Stimulated activated CD4-positive, alpha-beta T cell treated with anti-CD3 and anti-CD28 coated beads, Interleukin-2, amount 100 ng/mL, for 24 hours (primary cell): ENCODE data around the gene GNPTAB.
"Not testable (repeated sequence)": the region's sequence is repeated elsewhere in the genome, so short reads cannot be mapped to it uniquely, and the experiment has no call there.

Source experiments
- DNase-seq, 2 donors: peaks; one replicate each; pipeline ENCODE4 v3.0.0-alpha.2; 2020

The GNPTAB gene

GRCh38 chr12:101767537-101767936 is 63.2 kb downstream of the GNPTAB start:
- DNase-seq, result no peak

- DNase-seq, result no peak
Measured at GRCh38 chr12:101764051-101764792, 66.5 kb downstream of the GNPTAB start.

GRCh38 chr12:101763246-101763931 is 67.4 kb downstream of the GNPTAB start:
- no peak for DNase-seq

- no peak for DNase-seq
Measured at GRCh38 chr12:101761781-101762180, 69.0 kb downstream of the GNPTAB start.

- no peak for DNase-seq
Measured at GRCh38 chr12:101761350-101761749, 69.4 kb downstream of the GNPTAB start.

GRCh38 chr12:101759396-101760047 is 71.2 kb downstream of the GNPTAB start:
- no peak for DNase-seq

GRCh38 chr12:101750152-101750551 is 80.6 kb downstream of the GNPTAB start:
- DNase-seq, result no peak

GRCh38 chr12:101749657-101750056 is 81.1 kb downstream of the GNPTAB start:
- DNase-seq, result no peak

- DNase-seq, result no peak
Measured at GRCh38 chr12:101748907-101749306, 81.9 kb downstream of the GNPTAB start.

- no peak for DNase-seq
Measured at GRCh38 chr12:101747697-101748096, 83.1 kb downstream of the GNPTAB start.

- DNase-seq, result no peak
Measured at GRCh38 chr12:101746661-101747060, 84.1 kb downstream of the GNPTAB start.

GRCh38 chr12:101746196-101746595 is 84.6 kb downstream of the GNPTAB start:
- DNase-seq, result no peak

GRCh38 chr12:101745481-101745880 is 85.3 kb downstream of the GNPTAB start:
- DNase-seq, result no peak

GRCh38 chr12:101743724-101744472 is 86.9 kb downstream of the GNPTAB start:
- DNase-seq, result no peak

GRCh38 chr12:101743242-101743641 is 87.5 kb downstream of the GNPTAB start:
- no peak for DNase-seq

GRCh38 chr12:101740980-101741379 is 89.8 kb downstream of the GNPTAB start:
- no peak for DNase-seq

- DNase-seq, result no peak
Measured at GRCh38 chr12:101740566-101740965, 90.2 kb downstream of the GNPTAB start.

GRCh38 chr12:101738920-101739665 is 91.7 kb downstream of the GNPTAB start, which contains the start of gene SYCP3:
Gene SYCP3 (minus strand): TSS chr12:101739462. CDS start chr12:101737935, 1,527 bp downstream.
- no peak for DNase-seq

- no peak for DNase-seq
Measured at GRCh38 chr12:101737476-101737875, 93.3 kb downstream of the GNPTAB start.

- DNase-seq, result not testable (repeated sequence)
Measured at GRCh38 chr12:101734482-101734881, 96.3 kb downstream of the GNPTAB start.

- DNase-seq, result no peak
Measured at GRCh38 chr12:101733166-101733565, 97.6 kb downstream of the GNPTAB start.

GRCh38 chr12:101732318-101732717 is 98.4 kb downstream of the GNPTAB start:
- no peak for DNase-seq
